Panc1 (cell line): ENCODE measurements around the gene SSBP3.

Source experiments
- CTCF ChIP-seq: fragments of 450-650 bp; IDR thresholded peaks from 2 replicates; pipeline ENCODE4 v1.5.1; 2017; ENCODE audit warnings: mild to moderate bottlenecking
- POLR2AphosphoS5 ChIP-seq: IDR thresholded peaks from 2 replicates; pipeline ENCODE4 v1.6.1; 2012; ENCODE audit warnings: mild to moderate bottlenecking, low read depth, low read length, moderate library complexity
- REST ChIP-seq, 2 experiments: IDR thresholded peaks; 2 replicates each; pipeline ENCODE4 v1.6.1; 2011 to 2012; ENCODE audit warnings: low read depth in 2 of 2, control low read depth in 1 of 2, low read length in 1 of 2, mild to moderate bottlenecking in 1 of 2, moderate library complexity in 1 of 2; ENCODE audit not compliant: insufficient read depth in 1 of 2
- TCF7L2 ChIP-seq: IDR thresholded peaks from 2 replicates; pipeline ENCODE4 v1.6.1; 2011; ENCODE audit warnings: mild to moderate bottlenecking, low read depth, low read length, inconsistent platforms

GRCh38 chr1:54260810-54261209, 145.4 kb downstream of the SSBP3 start:
- TF ChIP-seq REST (IDR thresholded peaks at IDR 0.05; ENCODE audit: insufficient read depth in 1 of 2, low read depth in 2 of 2, low read length in 1 of 2) (no peak), CTCF (no peak), POLR2AphosphoS5 (no peak), TCF7L2 (no peak)
